SHP77 treated with DMSO at 0.1 percent for 48 hours (cell line): ENCODE data around the gene CECR2.

Experiments used
- DNase-seq: peaks from one replicate; lab custom pipeline; 2025; lab: John Stamatoyannopoulos, UW

The CECR2 gene

GRCh38 chr22:17570851-17571631 lies 201.8 kb downstream of the CECR2 start:
- DNase-seq = no peak

DNA sequence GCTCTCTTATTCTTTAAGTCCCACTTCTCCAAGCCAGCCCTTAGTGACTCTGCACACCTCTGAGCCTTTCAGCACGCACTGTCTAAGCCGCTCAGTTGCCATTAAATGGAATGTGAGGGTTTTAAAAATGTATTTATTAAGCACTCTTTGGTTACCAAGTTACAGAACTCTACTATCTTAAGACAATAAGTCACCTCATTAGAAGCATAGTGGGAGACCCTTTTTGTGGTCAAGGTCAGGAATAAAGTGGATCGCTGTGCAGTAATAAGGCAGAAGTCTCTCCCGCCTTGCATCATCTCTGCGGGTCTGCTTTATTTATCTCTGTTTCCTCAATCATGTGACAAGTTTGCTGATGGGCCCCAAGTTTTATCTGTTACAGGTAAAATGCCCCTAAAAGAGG lies 205.9 kb downstream of the CECR2 start:
- DNase-seq = no peak

- no peak for DNase-seq
These were observed 206.4 kb downstream of the CECR2 start for GRCh38 chr22:17575681-17576080.

GRCh38 chr22:17576470-17576869 lies 207.2 kb downstream of the CECR2 start:
- DNase-seq = no peak

- DNase-seq = no peak
These were observed 209.0 kb downstream of the CECR2 start for GRCh38 chr22:17578136-17578754.

- no peak for DNase-seq
These were observed 210.3 kb downstream of the CECR2 start for GRCh38 chr22:17579535-17579981.

- DNase-seq = no peak
These were observed 211.3 kb downstream of the CECR2 start for GRCh38 chr22:17580441-17581031.

DNA sequence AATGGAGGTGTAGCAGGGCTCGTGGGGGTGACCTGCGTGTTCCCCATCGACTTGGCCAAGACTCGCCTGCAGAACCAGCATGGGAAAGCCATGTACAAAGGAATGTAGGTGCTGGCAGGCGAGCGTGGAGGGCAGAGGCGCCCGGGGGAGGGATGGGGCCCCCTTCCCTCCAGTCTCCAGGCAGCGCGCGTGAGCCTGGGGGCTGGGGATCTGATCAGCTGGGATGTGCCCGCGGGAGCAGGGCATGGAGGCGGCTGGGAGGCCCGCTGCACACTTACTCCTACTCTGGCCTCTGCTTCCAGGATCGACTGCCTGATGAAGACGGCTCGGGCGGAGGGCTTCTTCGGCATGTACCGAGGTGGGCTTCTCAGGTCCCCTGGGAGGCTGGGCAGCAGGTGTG lies 211.8 kb downstream of the CECR2 start:
- no peak for DNase-seq

- DNase-seq = no peak
These were observed 212.4 kb downstream of the CECR2 start for GRCh38 chr22:17581631-17582030.

DNA sequence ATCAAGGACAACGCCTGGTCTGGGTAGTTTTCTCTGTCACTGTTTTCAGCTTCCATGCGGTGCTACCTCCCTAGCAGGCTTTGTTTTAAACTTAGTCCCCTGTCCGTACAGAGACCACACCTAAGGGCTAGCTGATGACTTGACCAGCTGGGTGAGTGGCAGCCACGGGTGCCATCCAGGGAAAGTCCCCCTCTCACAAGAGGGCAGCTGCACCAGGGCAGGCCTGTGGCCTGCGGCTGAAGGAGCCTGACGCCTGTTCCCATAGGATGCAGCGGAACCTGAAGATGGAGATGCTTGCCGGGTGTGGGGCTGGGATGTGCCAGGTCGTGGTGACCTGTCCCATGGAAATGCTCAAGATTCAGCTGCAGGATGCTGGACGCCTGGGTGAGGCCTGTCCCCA lies 213.9 kb downstream of the CECR2 start:
- DNase-seq = no peak

GRCh38 chr22:17586831-17587440 lies 217.7 kb downstream of the CECR2 start:
- no peak for DNase-seq

- DNase-seq = no peak
These were observed 218.4 kb downstream of the CECR2 start for GRCh38 chr22:17587629-17588028.

DNA sequence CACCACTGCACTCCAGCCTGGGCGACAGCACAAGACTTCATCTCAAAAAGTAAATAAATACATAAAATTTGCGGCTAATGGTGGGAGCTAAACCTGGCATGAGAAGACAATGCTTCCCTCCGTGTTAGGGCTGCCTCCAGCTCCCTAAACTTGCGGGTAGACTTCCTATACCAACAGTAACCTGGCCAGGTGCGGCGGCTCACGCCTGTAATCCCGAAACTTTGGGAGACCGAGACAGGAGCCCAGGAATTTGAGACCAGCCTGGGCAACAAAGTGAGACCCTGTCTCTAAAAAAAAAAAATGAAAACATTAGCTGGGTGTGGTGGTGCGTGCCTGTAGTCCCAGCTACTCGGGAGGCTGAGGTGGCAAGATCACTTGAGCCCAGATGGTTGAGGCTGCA lies 219.3 kb downstream of the CECR2 start:
- DNase-seq = no peak

- DNase-seq = no peak
These were observed 220.6 kb downstream of the CECR2 start for GRCh38 chr22:17589810-17590375.

GRCh38 chr22:17590586-17590985 lies 221.3 kb downstream of the CECR2 start:
- no peak for DNase-seq

DNA sequence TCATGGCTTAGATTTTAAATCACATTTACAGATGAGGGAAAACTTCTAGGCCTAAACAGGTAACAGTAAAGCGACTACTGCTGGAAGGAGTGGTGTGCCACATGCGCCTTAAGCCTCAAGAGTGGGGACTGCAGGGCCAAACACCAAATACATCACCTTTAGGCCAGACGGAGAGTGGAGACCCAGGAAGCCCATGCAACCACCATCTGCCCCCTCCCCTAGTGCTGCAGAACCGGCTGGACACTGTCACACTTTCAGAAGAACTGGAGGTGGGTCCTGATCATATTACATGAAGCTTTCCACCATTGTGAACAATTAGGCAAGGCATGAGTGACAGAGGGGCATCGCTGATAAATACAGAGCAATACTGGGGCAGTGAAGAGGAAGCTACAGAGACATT lies 222.9 kb downstream of the CECR2 start:
- no peak for DNase-seq

GRCh38 chr22:17596226-17596625 lies 227.0 kb downstream of the CECR2 start:
- no peak for DNase-seq

DNA sequence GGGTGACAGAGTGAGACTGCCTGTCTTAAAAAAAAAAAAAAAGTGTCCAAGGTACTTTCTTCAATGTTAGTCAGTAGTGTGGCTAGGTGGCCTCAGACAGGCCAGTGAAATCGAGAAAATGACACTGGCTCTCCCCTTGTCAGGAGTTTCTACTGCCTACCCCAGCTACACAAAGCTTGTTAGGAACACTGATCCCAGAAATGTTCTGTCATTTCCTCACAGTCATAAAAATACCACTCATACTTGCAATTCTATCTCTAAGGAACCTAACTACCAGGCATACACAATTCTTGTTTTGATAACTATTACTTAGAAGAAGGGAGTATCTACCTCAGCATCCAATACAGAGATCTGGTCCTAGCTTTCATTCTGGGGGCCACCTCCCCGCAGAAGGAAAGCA lies 228.0 kb downstream of the CECR2 start:
- DNase-seq = no peak

DNA sequence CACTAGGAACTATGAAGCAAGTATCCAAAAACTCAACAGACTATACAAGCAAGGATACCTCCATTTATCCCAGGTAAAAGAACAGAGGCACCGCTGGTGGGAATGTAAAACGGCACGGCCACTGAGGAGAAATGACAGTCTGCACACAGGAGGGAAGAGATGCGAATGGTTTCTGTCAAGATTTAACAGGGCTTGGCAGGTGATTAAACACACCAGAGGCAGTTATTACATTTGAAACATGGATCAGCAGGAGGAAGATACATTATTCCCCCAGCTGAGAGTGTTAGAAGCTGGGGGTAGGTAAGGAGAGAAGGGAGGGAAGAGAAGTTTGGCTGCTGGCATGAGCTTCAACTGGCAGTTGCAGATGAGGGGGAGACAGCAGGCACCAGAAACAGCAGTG lies 229.1 kb downstream of the CECR2 start:
- DNase-seq = no peak

DNA sequence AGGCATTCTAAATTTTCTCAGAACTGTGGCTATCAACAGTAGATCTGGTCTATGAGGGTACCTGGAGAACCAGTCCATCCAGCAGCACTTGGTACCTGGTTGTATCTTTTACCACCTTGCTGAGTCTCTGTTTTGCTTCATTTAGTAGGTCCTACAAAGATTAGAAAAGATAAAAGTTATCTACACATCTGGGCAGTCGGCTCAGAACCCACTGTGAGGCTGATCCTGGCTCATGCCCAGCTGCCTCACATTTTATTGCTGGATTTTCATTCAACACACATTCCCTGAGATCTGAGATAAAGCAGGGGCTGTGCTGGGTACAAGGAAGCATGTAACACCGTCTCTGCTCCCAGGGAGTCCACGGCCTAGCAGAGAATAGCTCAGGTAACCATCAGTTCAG lies 231.8 kb downstream of the CECR2 start:
- DNase-seq = no peak

DNA sequence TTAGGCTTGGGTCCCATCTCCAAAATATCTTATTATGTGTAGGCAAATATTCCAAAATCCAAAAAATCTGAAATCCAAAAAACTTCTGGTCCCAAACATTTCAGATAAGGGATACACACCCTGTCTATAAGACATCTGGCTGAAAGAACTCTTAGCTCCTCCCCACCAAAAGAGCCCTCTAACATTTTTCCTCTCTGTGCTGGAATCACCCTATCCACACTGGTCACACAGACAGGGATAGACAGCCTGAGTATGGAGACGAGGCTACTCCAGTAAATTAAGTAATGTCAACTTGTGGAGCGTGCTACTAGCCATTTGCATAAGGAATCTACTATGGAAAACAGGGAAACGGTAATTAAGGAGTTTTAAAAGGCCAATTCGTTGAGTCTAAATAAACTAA lies 234.4 kb downstream of the CECR2 start:
- no peak for DNase-seq

DNA sequence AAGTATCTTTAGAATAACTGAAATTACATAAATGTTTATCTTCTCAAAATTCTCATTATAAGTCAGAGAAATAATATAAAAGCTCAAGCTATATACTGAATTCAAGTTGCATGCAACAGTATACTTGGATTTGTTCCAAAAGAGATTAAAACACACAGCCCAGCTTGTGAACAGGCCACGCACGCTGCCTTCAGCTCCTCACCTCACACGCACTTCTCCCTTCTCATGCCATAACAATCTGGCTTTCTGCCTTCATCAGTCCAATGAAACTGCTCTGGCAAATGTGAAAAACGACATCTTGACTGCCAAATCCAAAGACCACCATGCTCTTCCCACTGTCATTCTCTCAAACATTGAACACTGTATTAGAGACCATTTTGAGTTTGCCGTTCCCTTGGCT lies 237.2 kb downstream of the CECR2 start:
- no peak for DNase-seq
